Transverse colon (tissue), 4 donors: ENCODE measurements around the gene ZNF280B.

Source experiments
- POLR2A ChIP-seq: fragments of 450-650 bp; IDR thresholded peaks from one replicate; pipeline ENCODE4 v1.6.1; 2016; ENCODE audit warnings: antibody characterized with exemption, mild to moderate bottlenecking, moderate library complexity
- POLR2AphosphoS5 ChIP-seq, 3 donors: sonication (generic); formaldehyde crosslinking; IDR thresholded peaks; one replicate each; pipeline ENCODE4 v1.6.1; 2016; ENCODE audit warnings: antibody characterized with exemption in 3 of 3
- TF ChIP-seq, protein P1 (sequence below), 5 experiments: fragments of 200-600 bp in 3 of 5; fragments of 450-650 bp in 2 of 5; sonication (generic) in 3 of 5; IDR thresholded peaks; 1 replicate in 2 of 5; 2 replicates in 3 of 5; pipeline ENCODE4 v1.5.1; 2016 to 2017; ENCODE audit warnings: antibody characterized with exemption in 5 of 5, inconsistent platforms in 3 of 5, mild to moderate bottlenecking in 2 of 5, moderate library complexity in 1 of 5

- no peak for TF ChIP-seq POLR2AphosphoS5 (IDR thresholded peaks at IDR 0.05)
- no peak for TF ChIP-seq POLR2A
- TF ChIP-seq, protein P1, sequence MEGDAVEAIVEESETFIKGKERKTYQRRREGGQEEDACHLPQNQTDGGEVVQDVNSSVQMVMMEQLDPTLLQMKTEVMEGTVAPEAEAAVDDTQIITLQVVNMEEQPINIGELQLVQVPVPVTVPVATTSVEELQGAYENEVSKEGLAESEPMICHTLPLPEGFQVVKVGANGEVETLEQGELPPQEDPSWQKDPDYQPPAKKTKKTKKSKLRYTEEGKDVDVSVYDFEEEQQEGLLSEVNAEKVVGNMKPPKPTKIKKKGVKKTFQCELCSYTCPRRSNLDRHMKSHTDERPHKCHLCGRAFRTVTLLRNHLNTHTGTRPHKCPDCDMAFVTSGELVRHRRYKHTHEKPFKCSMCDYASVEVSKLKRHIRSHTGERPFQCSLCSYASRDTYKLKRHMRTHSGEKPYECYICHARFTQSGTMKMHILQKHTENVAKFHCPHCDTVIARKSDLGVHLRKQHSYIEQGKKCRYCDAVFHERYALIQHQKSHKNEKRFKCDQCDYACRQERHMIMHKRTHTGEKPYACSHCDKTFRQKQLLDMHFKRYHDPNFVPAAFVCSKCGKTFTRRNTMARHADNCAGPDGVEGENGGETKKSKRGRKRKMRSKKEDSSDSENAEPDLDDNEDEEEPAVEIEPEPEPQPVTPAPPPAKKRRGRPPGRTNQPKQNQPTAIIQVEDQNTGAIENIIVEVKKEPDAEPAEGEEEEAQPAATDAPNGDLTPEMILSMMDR (IDR thresholded peaks at IDR 0.05): no peak
Measured at GRCh38 chr22:22450343-22450839, 58.2 kb downstream of the ZNF280B start.
